Fibroblast of mammary gland (primary cell): ENCODE data around the gene DMRTB1.

Experiments
- DNase-seq: peaks from one replicate; pipeline ENCODE4 v3.0.0-alpha.2; 2010; ENCODE audit warnings: low read depth
- H3K4me3 ChIP-seq: 2 replicates; pipeline ENCODE4 v1.5.1; 2011; ENCODE audit warnings: low read depth, mild to moderate bottlenecking, low read length, moderate library complexity; ENCODE audit not compliant: control insufficient read depth
- TF ChIP-seq, protein P1 (sequence below): conservative IDR thresholded peaks from 2 replicates; pipeline ENCODE4 v1.5.1; 2011; ENCODE audit warnings: low read depth, low read length, inconsistent platforms; ENCODE audit not compliant: control insufficient read depth, insufficient read depth

DMRTB1 gene

DNA sequence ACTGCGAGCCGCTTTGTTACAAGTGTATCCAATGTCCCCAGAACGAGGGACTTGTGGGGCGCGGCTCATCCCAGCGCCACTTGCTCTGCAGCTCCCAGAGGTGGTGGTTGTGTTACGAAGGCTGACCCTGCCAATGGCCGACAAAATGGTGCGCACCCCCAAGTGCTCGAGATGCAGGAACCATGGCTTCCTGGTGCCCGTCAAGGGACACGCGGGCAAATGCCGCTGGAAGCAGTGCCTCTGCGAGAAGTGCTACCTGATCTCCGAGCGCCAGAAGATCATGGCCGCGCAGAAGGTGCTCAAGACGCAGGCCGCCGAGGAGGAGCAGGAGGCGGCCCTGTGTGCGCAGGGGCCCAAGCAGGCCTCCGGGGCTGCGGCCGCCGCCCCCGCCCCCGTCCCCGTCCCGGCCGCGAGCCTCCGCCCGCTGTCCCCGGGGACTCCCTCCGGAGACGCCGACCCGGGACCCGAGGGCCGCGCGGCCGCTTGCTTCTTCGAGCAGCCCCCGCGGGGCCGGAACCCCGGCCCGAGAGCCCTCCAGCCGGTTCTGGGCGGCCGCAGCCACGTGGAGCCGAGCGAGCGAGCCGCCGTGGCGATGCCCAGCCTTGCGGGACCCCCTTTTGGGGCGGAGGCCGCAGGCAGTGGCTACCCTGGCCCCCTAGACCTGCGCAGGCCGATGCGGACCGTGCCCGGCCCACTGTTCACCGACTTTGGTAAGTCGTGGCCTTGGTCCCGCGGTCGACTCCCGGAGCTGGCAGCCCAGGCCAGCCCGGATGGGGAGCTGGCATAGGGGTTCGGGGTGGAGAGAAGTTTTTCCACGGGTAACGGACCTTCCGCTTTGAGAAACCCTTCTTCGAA, at the start of gene DMRTB1:
DMRTB1 (plus strand) TSS at position 79 of the 855 bp plus-strand sequence; CDS start at position 134, 55 bp downstream.
- TF ChIP-seq, protein P1, sequence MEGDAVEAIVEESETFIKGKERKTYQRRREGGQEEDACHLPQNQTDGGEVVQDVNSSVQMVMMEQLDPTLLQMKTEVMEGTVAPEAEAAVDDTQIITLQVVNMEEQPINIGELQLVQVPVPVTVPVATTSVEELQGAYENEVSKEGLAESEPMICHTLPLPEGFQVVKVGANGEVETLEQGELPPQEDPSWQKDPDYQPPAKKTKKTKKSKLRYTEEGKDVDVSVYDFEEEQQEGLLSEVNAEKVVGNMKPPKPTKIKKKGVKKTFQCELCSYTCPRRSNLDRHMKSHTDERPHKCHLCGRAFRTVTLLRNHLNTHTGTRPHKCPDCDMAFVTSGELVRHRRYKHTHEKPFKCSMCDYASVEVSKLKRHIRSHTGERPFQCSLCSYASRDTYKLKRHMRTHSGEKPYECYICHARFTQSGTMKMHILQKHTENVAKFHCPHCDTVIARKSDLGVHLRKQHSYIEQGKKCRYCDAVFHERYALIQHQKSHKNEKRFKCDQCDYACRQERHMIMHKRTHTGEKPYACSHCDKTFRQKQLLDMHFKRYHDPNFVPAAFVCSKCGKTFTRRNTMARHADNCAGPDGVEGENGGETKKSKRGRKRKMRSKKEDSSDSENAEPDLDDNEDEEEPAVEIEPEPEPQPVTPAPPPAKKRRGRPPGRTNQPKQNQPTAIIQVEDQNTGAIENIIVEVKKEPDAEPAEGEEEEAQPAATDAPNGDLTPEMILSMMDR, result no peak
- DNase-seq, result no peak
- H3K4me3 ChIP-seq, result no peak within 1 kb of the TSS

DNA sequence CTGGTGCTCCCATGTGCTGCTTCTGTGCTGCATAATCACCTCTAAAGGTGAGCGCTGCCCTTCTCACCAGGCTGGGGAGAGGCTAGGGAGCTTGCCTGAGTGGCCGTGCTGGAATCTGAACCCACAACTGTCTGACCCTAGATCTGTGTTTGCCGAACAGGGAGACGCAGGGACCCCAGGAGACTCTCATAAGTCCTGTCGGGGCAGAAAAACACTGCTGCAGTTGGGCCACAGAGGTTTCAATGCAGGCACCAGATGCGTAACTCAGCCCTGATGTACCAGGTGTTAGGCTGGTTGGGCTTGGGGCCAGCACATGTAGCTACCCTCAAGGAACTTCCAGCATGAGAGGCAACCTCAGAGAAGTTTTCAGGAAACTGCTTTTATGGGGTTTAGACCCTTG, 49.5 kb upstream of the DMRTB1 start:
- no peak overlapping the region for H3K4me3 ChIP-seq
- DNase-seq, result no peak
- TF ChIP-seq, protein P1, result no peak

- TF ChIP-seq, protein P1, result no peak
- H3K4me3 ChIP-seq, result no peak overlapping the region
- DNase-seq, result peak; percentile 48
These were observed 49.1 kb upstream of the DMRTB1 start for GRCh38 chr1:53410100-53410541.

- no peak for DNase-seq
- TF ChIP-seq, protein P1, result no peak
- no peak overlapping the region for H3K4me3 ChIP-seq
These were observed 48.5 kb upstream of the DMRTB1 start for GRCh38 chr1:53410701-53411100.

GRCh38 chr1:53411541-53412152, 47.6 kb upstream of the DMRTB1 start:
- TF ChIP-seq, protein P1, result no peak
- H3K4me3 ChIP-seq, result no peak overlapping the region
- no peak for DNase-seq

- no peak for DNase-seq
- TF ChIP-seq, protein P1, result no peak
- no peak overlapping the region for H3K4me3 ChIP-seq
These were observed 46.7 kb upstream of the DMRTB1 start for GRCh38 chr1:53412285-53413174.
